Measurements from ENCODE around the gene DPYSL4. TPM values are rescaled to one million over a fixed set of nuclear protein-coding genes. Genes with fewer than 3 reads are reported as not detected.

Gene DPYSL4
- total RNA-seq, 2 donors from 2014 or later, result 3.4 to 4.1 TPM

DNA sequence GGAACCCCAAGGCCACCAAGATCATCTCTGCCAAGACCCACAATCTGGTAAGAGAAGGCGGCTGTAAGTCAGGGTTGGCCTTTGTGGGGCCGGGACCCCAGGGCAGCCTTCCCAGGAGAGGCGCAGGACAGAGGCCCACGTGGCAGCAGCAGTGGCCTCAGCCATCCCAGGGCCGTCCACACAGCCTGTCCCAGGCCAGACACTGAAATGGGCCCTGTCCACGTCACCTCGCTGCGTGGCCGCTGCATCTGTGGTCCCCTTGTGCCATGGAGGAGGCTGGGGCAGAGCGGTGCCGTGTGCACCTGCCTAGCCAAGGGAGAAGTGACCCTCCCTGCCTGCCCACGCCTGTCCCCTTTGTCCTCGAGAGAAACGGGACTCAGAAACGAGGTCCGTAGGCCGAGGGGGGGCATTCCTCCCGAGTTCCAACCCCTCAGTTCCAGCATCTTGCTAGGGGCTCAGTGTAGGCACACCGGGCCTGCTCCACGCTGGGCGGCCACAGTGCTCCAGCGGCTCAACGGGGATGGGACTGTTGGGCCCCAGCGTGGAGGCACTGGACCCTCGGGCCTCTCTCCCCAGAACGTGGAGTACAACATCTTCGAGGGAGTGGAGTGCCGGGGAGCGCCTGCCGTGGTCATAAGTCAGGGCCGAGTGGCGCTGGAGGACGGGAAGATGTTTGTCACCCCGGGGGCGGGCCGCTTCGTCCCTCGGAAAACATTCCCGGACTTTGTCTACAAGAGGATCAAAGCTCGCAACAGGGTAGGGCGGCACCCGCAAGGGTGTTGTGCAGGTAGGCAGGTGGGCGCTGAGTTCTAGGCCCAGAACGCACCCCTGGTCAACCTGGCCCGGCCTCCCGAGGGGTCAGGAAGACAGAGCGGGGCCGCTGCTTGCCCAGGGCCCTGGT lies 15.6 kb downstream of the DPYSL4 start:
- H3K4me3 ChIP-seq, result no peak overlapping the region
- TF ChIP-seq, protein P1, sequence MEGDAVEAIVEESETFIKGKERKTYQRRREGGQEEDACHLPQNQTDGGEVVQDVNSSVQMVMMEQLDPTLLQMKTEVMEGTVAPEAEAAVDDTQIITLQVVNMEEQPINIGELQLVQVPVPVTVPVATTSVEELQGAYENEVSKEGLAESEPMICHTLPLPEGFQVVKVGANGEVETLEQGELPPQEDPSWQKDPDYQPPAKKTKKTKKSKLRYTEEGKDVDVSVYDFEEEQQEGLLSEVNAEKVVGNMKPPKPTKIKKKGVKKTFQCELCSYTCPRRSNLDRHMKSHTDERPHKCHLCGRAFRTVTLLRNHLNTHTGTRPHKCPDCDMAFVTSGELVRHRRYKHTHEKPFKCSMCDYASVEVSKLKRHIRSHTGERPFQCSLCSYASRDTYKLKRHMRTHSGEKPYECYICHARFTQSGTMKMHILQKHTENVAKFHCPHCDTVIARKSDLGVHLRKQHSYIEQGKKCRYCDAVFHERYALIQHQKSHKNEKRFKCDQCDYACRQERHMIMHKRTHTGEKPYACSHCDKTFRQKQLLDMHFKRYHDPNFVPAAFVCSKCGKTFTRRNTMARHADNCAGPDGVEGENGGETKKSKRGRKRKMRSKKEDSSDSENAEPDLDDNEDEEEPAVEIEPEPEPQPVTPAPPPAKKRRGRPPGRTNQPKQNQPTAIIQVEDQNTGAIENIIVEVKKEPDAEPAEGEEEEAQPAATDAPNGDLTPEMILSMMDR (IDR thresholded peaks at IDR 0.05), result no peak
- DNase-seq (ENCODE audit: low spot score), result no peak
- H3K27me3 ChIP-seq, result no peaks in the 10 kb centered on the region
- H3K9me3 ChIP-seq, result no peaks in the 10 kb centered on the region
- no peak overlapping the region for H3K27ac ChIP-seq
- no peaks in the 10 kb centered on the region for H3K4me1 ChIP-seq
- H3K36me3 ChIP-seq, result no peaks in the 10 kb centered on the region

GRCh38 chr10:132203256-132204077 lies 16.7 kb downstream of the DPYSL4 start:
- no peak overlapping the region for H3K4me3 ChIP-seq

GRCh38 chr10:132204078-132204780 lies 17.5 kb downstream of the DPYSL4 start:
- Histone ChIP-seq H3K27me3 (no peaks in the 10 kb centered on the region), H3K4me1 (no peaks in the 10 kb centered on the region), H3K9me3 (no peaks in the 10 kb centered on the region), H3K36me3 (no peaks in the 10 kb centered on the region), H3K4me3 (no peak overlapping the region), H3K27ac (no peak overlapping the region)
- TF ChIP-seq, protein P1 (IDR thresholded peaks at IDR 0.05), result no peak
- DNase-seq (ENCODE audit: low spot score), result no peak

More at GRCh38 chr10:132203256-132204077, 16.7 kb downstream of the DPYSL4 start:
- H3K27ac ChIP-seq, result no peak overlapping the region
- no peaks in the 10 kb centered on the region for H3K27me3 ChIP-seq
- TF ChIP-seq, protein P1 (IDR thresholded peaks at IDR 0.05), result no peak
- no peaks in the 10 kb centered on the region for H3K9me3 ChIP-seq
- H3K4me1 ChIP-seq, result no peaks in the 10 kb centered on the region
- DNase-seq (ENCODE audit: low spot score), result no peak
- no peaks in the 10 kb centered on the region for H3K36me3 ChIP-seq

DNA sequence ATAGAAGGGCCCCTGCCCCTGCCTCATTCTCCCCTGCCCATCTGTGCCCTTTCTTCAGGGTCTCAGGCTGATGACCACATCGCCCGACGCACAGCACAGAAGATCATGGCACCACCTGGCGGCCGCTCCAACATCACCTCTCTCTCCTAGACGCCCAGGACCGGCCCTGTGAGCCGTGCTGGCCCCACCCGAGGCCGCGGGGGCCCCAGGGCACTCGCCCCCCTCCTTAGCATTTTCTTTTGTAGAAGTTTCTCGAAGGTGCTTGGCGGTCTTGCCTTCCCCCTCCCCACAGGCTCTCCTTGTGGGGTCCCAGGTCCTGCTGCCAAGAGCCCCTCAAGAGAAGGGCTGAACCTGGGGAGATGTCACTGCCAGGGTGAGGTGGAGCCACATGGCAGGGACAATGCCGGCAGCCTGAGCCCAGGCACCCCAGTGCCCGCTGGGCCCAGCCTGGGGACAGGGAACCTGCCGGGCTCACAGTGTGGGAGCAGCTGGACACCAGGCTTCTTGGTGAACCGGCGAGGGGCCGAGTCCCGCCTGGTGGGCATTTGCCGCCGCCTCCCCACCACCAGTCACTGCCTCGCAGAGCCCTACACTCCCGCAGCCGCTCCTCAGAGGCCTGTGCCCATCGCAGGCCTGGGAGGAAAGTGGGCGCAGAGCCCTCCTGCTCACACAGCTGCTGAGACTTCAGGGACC lies 18.2 kb downstream of the DPYSL4 start:
- TF ChIP-seq, protein P1 (IDR thresholded peaks at IDR 0.05), result no peak

More for the DNA sequence above, 18.2 kb downstream of the DPYSL4 start:
- Histone ChIP-seq H3K4me1 (no peaks in the 10 kb centered on the region), H3K9me3 (no peaks in the 10 kb centered on the region), H3K27ac (no peak overlapping the region), H3K36me3 (no peaks in the 10 kb centered on the region), H3K27me3 (no peaks in the 10 kb centered on the region), H3K4me3 (no peak overlapping the region)
- DNase-seq (ENCODE audit: low spot score), result no peak
